ENCODE measurements around the gene ABL2.

DNA sequence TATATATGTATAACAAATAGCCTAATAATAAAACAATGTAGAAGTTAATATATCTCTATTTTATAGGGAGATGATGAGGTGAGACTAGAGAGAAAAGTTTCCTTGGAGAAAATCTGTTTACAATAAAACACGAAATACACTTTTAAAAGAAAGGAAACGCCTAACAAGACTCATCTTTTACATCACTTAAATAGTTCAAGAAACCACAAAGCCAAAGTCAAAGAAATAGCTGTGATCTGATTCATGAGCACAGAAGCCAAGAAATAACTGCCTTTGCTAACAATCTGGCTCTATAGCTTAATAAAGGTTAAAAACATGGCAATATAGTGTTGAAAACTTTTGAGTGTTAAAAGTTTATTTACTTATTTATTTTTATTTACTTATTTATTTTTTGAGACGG is 86.2 kb downstream of the ABL2 start:
- TF ChIP-seq ZNF274 (IDR thresholded peaks at IDR 0.05; ENCODE audit: low read depth, low read length) (no peak), YY1 (IDR thresholded peaks at IDR 0.05; ENCODE audit: insufficient read depth, insufficient read length) (no peak), SUZ12 (IDR thresholded peaks at IDR 0.05; ENCODE audit: extremely low read depth, insufficient read depth, insufficient read length) (no peak)
